Dermis lymphatic vessel endothelial cell (primary cell): ENCODE data around the gene ZNF473. TPM values are rescaled to one million over a fixed set of nuclear protein-coding genes. Genes with fewer than 3 reads are reported as not detected.

ENCODE experiments used
- total RNA-seq: library from RNA; depleted of rRNA; stranded (reverse); fragments of >200 nt; gene quantifications from 2 replicates; pipeline ENCODE4 v1.2.1, GENCODE V29; 2014

Gene ZNF473
- total RNA-seq: 3.4 and 6.5 TPM in 2 replicates

GRCh38 chr19:50025794-50026549 is at the start of gene ZNF473:
Gene ZNF473, plus strand, starts transcription at chr19:50026005. Its CDS starts 5,078 bp downstream, at chr19:50031083.

GRCh38 chr19:50025022-50025793 is 597 bp upstream of the ZNF473 start, which contains the start of gene VRK3:
Gene VRK3, minus strand, starts transcription at chr19:50025372. Its CDS starts 9,210 bp downstream, at chr19:50016162.

Other genes starting within 250 kb of the ZNF473 start
- gene FUZ, start 212.7 kb upstream of the ZNF473 start, total RNA-seq: 12.2 and 14.2 TPM in 2 replicates
- gene MED25, start 207.7 kb upstream of the ZNF473 start, total RNA-seq: 11.1 and 12.6 TPM in 2 replicates
- gene PTOV1, start 174.8 kb upstream of the ZNF473 start, total RNA-seq: 43.1 and 44.1 TPM in 2 replicates
- gene PNKP, start 158.4 kb upstream of the ZNF473 start, total RNA-seq: 30.9 and 31.3 TPM in 2 replicates
- gene AKT1S1, start 148.7 kb upstream of the ZNF473 start, total RNA-seq: 5.9 and 6.8 TPM in 2 replicates
- gene TBC1D17, start 148.3 kb upstream of the ZNF473 start, total RNA-seq: 5.2 and 7.2 TPM in 2 replicates
- 0.52 and 1.6 TPM in 2 replicates for gene IL4I1, start 129.1 kb upstream of the ZNF473 start, total RNA-seq
- 2.6 and 3.5 TPM in 2 replicates for gene ATF5, start 96.8 kb upstream of the ZNF473 start, total RNA-seq
- 16.6 and 17.8 TPM in 2 replicates for gene NUP62, start 96.5 kb upstream of the ZNF473 start, total RNA-seq
- not detected in 2 replicates for gene SIGLEC11, start 64.8 kb upstream of the ZNF473 start, total RNA-seq
- gene VRK3, start 633 bp upstream of the ZNF473 start, total RNA-seq: 15.3 and 16.3 TPM in 2 replicates
- gene IZUMO2, start 137.3 kb downstream of the ZNF473 start, total RNA-seq: not detected in 2 replicates
- gene MYH14, start 177.6 kb downstream of the ZNF473 start, total RNA-seq: under 0.01 and 0.09 TPM in 2 replicates